Effector memory CD8-positive, alpha-beta T cell (primary cell): ENCODE data around the gene PADI2.

Experiments
- ATAC-seq: fragments of 150-1000 bp; cut with Tn5 transposase; replicated peaks from 2 replicates; pipeline ENCODE4 v1.10.0; 2021; ENCODE audit warnings: mild to moderate bottlenecking, moderate library complexity
- DNase-seq, 3 experiments: peaks; one replicate each; pipeline ENCODE4 v3.0.0; 2021
- H3K27ac Mint-ChIP-seq, 2 donors: one replicate each; pipeline ENCODE4 v1.8.0; 2022; ENCODE audit warnings: mild to moderate bottlenecking in 2 of 2, mixed read lengths in 2 of 2, moderate library complexity in 2 of 2
- H3K27me3 Mint-ChIP-seq, 2 donors: one replicate each; pipeline ENCODE4 v1.8.0; 2022; ENCODE audit warnings: mixed read lengths in 2 of 2
- H3K36me3 Mint-ChIP-seq: one replicate; pipeline ENCODE4 v1.8.0; 2022; ENCODE audit warnings: mild to moderate bottlenecking, moderate library complexity, mixed read lengths; ENCODE audit not compliant: insufficient read depth
- H3K4me1 Mint-ChIP-seq, 2 donors: one replicate each; pipeline ENCODE4 v1.8.0; 2022; ENCODE audit warnings: low read depth in 2 of 2, mixed read lengths in 2 of 2
- H3K4me3 Mint-ChIP-seq, 2 donors: one replicate each; pipeline ENCODE4 v1.8.0; 2022; ENCODE audit warnings: mild to moderate bottlenecking in 2 of 2, mixed read lengths in 2 of 2, moderate library complexity in 2 of 2
- H3K9me3 Mint-ChIP-seq, 2 donors: one replicate each; pipeline ENCODE4 v1.8.0; 2022; ENCODE audit warnings: mixed read lengths in 2 of 2

Gene PADI2

GRCh38 chr1:17018849-17019248 is 100.4 kb downstream of the PADI2 start:
- DNase-seq: no peak

GRCh38 chr1:17017435-17017834 is 101.8 kb downstream of the PADI2 start:
- Mint-ChIP-seq H3K27ac (no peak overlapping the region), H3K9me3 (no peaks in the 10 kb centered on the region), H3K4me1 (peaks cover 0 to 1% of the 10 kb centered on the region in 2 donors), H3K4me3 (no peak overlapping the region), H3K36me3 (peaks cover 42% of the 10 kb centered on the region), H3K27me3 (no peaks in the 10 kb centered on the region)
- ATAC-seq: no peak
- no peak for DNase-seq

More at GRCh38 chr1:17018849-17019248, 100.4 kb downstream of the PADI2 start:
- no peak overlapping the region for H3K27ac Mint-ChIP-seq
- no peak overlapping the region for H3K4me3 Mint-ChIP-seq
- no peaks in the 10 kb centered on the region for H3K27me3 Mint-ChIP-seq
- H3K9me3 Mint-ChIP-seq: no peaks in the 10 kb centered on the region
- peaks cover 47% of the 10 kb centered on the region for H3K36me3 Mint-ChIP-seq
- ATAC-seq: no peak
- no peaks in the 10 kb centered on the region for H3K4me1 Mint-ChIP-seq
